HG03025 (cell line): ENCODE results near the gene PAXX.

Experiments
- ATAC-seq: cut with Tn5 transposase; IDR thresholded peaks from one replicate; pipeline ENCODE4 v1.9.1; 2021; ENCODE audit warnings: mild to moderate bottlenecking, moderate library complexity; ENCODE audit not compliant: unreplicated experiment, low FRiP score

Gene PAXX

DNA sequence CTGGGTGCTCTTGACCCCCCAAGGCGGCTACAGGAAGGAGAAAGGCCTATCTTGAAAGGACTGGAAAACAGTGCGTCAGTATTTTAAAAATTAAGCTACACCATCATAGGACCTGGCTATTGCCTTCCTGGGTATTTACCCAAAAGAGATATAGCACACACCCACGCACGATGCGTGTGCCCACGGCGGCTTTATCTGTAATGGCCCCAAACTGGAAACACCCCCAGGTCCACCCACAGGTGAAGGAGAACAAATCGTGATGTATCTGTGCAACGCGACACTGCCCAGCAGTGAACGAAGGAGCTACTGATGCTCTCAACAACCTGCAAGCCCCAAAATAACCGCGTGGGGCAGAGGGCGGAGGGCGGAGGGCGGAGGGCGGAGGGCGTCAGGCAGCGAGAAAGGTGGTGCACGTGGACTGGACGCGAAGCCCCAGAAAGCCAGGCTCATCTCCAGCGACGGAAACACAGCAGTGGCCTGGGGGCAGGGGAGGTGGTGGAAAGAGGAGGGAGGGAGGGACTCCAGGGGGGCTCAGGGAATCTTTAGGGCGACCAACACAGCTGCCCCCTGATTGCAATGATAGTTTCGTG lies 27.3 kb upstream of the PAXX start:
- no peak for ATAC-seq

DNA sequence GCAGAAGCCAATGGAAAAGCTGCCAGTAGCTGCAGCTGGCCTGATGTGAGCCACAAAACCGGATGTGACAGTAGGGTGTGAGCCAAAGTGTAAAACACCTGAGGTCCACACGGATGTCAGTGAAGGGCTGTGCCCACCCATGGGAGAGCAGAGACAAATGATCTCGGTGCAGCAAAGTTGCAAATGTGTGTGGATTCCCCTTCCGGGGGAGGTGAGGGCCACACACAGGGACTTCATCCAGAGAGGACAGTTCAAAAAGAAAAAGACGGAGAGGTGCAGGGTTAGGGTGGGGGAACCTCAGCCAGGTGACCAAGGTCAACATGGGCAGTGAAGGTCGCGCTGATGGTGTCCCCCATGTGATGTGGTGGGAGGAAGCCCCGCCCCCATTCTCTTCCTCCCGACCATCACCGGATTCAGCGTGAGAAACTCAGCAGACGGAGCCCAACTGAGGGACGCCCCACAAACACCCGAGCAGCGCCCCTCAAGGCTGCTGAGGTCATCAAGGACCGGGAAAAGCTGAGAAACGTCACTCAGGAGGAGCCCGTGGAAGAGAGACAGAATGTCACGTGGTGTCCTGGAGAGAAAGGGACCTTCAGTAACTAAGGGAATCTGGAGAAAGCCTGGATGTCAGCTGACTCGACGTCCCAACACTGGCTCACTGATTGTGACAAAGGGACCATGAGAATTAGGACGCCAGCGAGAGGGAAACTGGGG lies 26.3 kb upstream of the PAXX start:
- ATAC-seq = no peak

DNA sequence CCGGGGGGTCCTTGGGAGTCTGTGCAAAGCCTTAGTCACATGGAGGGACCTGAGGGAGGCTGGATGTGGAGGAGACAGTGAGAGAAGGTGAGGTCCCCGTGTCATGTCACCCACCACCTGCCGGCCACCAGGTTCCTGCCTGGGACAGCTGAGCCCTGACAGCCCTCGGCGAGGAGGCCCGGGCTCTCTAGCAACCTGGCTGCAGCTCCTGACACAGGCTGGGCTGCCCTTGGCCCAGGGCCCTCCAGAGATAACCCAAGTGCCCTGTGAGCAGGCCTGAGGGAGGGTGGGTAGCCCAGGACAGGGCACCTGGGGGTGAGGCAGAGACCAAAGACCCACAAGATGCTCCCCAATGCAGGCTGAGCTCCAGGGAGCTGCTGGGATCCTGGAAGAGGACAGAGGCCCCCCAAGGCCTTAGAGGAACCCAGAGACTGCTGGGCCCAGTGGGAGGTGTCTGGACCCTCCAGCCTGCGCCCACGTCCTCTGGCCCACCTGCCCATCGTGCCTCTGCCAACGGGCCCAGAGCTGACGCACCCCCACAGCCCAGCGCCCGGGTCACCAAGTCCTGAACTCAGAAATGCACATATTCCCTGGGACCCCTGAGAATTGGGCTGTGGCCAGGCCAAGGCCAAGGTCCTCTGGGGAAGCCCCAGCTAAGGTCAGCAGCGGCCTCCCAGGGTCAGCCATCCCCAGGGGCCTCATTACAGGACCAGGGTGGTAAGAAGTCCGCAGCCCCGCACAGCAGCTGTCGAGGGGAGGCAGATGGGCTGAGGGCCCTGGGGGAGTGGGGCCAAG lies 23.7 kb upstream of the PAXX start:
- ATAC-seq = no peak

DNA sequence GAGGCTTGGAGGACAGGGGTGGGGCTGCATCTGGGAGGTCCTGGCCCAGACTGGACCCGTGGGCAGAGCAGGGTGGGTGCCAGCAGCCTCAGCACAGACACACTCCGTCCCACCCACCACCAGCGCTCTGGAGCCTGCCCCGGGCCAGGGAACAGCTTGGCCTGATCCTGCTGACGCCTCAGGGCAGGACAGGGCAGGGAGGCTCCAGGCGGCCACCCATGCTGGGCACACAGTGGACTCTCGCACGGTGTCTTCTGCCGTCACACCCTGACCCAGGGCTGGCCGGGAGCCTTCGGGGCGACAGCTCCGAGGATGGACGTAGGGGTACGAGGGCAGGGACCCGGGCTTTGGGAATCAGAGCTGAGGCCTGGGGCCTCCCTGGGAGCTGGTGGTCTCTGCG lies 23.1 kb upstream of the PAXX start:
- no peak for ATAC-seq

DNA sequence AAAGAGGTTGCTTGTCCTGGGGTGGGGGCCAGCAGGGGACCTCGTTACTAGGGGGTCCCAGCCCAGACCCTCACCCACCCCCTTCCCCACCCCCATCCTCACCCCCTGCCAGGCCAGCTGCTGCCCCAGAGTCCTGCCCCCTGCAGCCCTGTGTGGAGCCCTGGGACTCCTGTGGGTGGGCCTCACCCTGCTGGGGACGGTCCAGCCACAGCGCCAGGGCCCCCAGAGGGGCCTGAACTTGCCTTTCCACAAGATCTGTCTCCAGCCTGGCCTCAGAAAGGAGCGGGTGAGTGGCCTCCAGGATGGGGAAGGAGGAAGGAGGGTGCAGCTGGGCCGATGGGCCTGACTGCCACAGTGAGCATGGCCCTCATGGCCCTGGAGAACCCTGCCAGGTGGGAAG lies 22.4 kb upstream of the PAXX start:
- ATAC-seq = no peak

DNA sequence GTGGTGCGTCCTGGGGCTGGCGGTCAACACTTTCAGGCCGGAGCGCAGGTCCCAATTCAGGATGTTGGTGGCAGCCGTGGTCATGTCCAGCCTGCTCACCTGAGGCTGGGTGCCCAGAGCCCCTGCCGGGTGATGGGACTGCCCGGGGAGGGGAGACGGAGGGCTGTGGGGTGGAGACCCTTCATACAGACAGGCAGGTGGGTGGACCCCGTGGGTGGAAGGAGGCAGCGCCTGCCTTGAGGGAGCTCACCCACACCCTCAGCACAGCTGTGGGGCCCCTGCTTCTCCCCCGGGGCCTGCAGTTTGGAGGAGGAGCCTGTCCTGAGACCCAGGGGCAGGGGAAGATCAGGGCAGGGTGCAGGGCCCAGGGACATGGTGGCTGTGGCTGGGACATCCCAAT lies 21.9 kb upstream of the PAXX start:
- no peak for ATAC-seq

DNA sequence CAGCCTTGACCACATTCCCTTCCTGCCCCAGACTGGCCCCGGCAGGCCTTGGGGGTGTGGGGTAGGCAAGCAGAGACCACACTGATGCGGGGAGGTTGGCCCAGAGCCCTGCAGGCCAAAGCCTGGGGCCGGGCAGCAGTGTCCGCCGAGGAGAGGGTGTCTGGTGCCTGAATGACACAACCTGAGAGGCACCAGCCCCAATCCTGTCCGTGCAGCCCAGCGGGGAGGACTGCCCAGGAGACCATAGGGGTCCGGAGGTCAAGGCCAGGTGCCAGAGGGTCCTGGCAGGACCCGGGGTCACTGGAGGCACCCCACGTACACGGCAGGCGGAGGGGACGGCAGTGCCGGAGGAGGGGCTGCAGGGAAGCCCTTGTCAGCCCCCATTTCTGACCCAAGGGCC lies 20.5 kb upstream of the PAXX start:
- no peak for ATAC-seq

DNA sequence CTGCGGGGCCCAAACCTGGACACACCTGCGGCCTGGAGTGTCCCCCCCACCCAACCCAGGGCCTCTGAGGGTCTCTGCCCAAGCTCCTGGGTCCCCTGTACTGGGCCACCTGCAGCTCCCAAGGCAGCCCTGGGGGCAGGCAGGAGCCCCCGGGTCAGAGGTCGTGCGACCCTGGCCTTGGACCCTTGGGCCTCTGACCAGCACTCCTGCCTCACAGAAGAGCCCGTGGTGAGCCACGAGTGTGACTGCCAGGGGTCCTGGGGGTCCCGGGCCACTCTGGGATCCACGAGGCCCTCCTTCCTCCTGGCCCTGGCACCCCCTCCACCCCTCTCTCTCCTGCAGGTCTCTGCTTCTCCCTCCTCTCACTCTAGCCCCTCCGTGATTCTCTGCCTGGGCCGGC lies 19.9 kb upstream of the PAXX start:
- ATAC-seq = no peak

DNA sequence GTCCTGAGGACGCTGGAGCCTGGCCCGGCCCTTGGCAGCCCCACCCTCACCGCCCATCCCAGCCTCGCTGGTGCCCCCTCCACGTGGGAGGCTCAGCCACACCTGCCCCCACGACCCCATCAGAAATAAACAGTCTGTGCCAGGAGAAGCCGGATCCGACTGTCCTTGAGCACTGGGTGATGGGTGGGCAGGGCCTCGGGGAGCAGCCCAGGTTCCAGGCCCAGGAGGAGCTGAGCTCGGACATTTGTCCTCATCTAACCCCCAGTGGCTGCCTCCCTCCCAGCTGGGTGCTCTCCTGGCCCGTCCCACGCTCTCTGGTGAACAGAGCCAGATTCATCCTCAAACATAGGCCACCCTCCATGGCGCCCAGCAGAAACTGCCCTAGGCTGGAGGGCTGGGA lies 19.5 kb upstream of the PAXX start:
- ATAC-seq = no peak

DNA sequence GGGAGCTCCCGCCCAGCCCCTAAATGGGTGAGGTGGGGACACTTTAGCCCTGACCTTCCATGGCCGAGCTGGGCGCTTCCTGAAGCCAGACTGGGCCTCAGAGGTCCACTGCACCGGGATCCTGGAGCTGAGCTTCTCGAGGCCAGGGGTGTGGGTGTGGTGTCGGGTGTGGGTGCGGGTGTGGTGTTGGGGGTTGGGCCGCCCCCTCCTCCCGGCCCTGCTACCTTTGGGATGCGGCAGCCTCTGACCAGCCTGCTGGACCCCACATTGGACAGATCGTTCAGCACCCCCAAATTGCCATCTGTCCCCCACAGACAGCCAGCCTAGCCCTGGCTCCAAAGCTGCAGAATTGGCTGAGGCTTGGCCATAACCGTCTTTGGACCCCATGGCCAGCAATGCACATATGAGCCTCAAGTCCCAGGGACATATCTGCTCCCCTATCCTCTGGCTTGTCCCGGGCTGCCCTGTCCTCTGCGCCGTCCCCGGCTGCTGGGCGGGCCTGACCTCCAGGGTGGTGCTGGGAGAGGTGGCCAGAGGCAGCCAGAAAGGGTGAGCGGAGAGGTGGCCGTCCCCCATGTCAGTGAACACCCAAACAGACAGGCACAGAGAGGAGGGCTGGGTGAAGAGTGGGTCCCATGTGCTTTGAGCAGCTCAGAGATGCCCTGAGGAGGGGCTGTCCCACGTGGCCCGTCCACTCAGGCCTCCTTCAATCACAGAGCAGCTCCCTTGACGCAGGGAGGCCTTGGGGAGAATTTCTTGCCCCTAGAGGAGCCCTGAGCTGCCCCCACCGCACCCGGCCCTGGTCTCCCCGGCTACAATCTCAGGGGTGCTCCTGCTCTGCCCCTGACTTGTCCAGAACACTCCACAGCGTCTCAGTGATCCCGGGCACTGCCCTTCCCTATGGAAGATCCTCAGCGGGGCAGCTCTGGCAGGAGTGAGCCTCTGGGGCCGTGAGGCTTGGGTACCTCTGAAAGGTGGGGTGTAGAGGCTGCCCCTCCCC lies 18.3 kb upstream of the PAXX start:
- no peak for ATAC-seq

DNA sequence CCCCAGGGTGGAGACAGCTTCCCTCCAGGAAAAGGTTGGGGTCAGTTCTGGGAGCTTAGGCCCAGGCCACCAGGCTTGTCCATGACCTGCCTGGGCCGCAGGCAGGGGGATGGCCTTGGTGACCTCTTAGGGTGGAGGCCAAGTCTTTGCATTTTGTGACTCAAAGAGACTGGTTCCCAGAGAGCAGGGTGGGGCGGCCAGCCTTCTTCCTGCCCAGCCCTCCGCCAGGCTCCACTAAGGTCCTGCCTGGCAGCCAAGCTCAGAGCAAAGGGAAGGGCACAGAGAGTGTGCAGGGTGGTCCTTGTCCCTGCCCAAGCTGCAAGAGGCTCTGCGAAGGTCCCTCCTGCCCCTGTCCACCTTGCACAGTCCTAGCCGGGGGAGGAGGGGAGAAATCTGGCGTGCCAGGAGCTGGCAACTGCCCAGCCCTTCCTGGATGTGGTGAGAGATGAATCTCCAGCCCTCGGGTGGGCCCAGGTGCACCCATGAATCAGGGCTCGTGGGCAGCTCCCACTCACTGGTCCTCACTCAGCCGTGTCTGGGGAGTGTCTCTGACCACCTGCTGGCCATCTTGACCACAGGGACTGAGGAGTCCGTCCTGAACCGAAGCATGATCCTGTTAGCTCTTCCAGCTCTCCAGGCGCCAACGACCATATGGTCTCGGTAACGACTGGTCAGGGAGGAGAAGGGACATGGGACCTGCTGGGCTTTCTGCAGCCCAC lies 17.2 kb upstream of the PAXX start:
- ATAC-seq = no peak

DNA sequence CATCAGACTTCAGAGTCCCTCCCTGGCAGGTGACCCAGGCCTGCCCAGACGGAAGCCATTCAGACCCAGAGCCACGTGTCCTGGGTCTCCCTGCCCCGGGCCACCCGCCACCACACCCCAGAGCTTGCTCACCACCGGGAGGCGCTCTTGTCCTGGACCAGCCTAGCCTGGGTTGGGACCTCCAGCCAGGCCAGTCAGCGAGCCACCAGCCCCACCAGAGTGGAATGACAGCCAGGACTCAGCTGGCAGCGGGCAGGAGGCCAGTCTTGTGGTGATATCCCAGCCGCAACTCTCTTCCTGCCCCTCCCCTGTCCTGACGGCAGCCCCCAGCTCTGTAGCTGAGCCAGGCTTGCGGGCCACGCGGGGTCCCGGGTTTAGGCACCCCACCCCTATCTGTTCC lies 16.6 kb upstream of the PAXX start:
- ATAC-seq = no peak

DNA sequence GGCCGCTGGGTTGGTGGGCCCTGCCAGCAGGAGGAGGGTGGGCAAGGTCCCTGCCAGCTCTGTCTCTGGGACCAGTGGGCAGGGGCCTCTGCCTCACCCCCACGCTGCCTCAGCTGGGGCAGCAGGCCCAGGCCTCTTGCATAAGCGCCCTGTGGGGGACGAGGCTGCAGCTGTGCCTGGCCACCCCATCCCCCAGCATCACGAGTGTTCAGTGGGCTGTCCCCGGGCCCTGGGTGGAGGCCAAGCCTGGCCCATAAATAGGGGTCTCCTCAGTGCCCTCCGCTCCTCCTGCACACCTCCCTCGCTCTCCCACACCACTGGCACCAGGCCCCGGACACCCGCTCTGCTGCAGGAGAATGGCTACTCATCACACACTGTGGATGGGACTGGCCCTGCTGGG lies 15.0 kb upstream of the PAXX start, which contains the start of gene PTGDS:
TSS of gene PTGDS (plus strand) at position 282 of the 400 bp plus-strand sequence. CDS start at position 357, 75 bp downstream.
- no peak for ATAC-seq

DNA sequence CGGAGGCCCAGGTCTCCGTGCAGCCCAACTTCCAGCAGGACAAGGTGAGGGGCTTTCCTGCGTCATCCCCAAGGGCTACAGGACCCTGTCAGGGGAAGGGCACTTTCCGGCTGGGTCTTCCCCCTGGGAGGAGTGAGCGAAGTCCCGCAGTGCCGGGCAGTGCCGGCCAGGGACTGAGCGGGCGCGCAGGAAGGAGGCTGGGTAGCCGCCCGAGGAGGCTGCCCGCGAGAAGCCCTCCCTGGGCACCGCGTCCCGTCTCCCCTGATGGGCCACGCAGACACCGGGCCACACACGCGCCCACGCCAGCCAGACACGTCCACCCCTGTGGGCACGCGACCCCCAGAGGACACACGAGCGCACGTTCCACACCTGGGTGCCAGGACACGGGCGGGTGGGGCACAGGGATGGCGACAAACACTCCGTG lies 14.6 kb upstream of the PAXX start:
- ATAC-seq = no peak

DNA sequence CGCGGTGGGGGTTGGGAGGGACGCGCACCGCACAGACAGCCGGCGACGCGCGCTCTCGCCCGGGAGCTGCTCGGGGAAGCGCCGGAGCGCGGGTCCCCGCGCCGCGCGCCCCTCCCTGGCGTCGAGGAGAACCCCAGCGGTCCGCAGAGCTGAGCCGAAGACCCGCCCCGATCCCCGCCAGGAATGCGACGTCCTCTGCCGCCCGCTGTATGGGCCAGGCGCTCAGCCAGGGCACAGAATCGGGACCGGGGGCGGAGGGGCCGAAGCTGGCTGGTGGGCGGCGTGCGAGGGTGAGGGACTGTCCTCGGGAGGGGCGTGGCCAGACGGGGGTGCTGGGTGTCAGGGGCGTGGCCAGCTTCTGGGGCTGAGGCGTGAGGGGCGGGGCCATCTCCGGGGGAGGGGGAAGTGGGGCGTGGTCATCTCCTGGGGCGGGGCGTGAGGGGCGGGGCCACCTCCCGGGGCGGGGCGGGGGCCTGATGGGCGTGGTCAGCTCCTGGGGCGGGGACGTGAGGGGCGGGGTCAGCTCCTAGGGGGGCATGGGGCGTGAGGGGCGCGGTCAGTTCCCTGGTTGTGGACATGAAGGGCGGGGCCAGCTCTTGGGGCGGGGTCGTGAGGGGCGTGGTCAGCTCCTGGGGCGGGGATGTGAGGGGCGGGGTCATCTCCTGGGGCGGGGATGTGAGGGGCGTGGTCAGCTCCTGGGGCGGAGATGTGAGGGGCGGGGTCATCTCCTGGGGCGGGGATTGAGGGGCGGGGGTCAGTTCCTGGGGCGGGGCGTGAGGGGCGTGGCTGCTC lies 14.0 kb upstream of the PAXX start:
- no peak for ATAC-seq

DNA sequence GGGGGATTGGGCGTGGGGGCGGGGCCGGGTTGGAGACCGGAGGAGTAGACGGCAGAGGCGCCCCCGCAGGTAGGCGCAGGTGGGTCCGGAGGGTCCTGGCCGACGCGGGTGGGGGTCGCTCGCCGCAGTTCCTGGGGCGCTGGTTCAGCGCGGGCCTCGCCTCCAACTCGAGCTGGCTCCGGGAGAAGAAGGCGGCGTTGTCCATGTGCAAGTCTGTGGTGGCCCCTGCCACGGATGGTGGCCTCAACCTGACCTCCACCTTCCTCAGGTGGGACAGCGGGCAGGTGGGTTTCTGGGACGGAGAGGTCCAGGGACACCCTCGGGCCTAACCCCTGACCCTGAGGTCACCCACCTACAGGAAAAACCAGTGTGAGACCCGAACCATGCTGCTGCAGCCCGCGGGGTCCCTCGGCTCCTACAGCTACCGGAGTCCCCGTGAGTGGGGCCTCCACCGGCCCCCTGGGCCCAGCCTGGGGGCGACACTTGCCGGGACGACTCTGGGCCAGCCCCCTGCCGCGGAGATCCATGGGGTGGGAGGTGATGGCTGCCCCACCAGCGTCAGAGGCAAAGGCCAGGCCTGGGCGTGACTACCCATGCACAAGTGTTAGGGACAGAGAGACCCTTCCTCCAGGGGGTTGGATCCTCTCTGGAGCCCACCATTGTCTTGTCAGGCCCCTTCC lies 13.2 kb upstream of the PAXX start:
- ATAC-seq = no peak

DNA sequence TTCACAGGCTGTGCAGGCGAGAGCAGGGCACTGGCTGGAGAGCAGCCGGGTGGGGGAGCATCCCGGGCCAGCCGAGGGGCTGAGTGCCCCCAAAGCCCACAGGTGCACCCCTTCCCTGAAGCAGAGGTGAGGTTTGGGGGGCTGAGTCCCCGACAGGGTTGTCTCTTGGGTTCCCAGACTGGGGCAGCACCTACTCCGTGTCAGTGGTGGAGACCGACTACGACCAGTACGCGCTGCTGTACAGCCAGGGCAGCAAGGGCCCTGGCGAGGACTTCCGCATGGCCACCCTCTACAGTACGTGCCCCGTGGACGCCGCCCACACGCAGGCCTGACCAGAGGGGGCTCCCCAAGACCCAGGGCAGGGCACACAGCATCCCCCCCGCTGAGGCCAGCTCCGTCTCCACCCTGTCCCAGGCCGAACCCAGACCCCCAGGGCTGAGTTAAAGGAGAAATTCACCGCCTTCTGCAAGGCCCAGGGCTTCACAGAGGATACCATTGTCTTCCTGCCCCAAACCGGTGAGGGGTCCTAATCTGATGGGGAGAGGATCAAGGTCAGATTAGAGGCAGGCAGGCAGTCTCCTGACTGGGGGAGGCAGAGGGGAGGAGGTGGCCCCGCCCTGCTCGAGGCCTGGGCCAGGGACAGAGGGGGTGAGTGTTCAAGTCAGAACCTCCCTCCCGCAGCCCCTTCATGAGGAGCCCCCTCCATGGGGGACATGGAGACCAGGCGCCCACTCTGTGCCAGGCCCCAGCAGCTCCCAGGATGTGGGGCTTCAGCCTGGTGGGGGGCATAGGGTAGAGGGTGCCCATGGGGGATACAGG lies 12.2 kb upstream of the PAXX start:
- no peak for ATAC-seq
